HepG2 (cell line): Measurements from ENCODE around the gene DOCK1. TPM values are rescaled to one million over a fixed set of nuclear protein-coding genes. Genes with fewer than 3 reads are reported as not detected.

Experiments used
- FOXO4 ChIP-seq: sonication (generic); formaldehyde crosslinking; conservative IDR thresholded peaks from 2 replicates; pipeline ENCODE4 v1.8.1; 2023; ENCODE audit warnings: missing genetic modification reagents
- GATA4 ChIP-seq: sonication (generic); IDR thresholded peaks from 2 replicates; pipeline ENCODE4 v1.6.1; 2016; ENCODE audit warnings: antibody characterized with exemption, low read depth, borderline replicate concordance
- HDAC6 ChIP-seq: fragments of 200-600 bp; sonication (generic); IDR thresholded peaks from 2 replicates; pipeline ENCODE4 v1.7.0; 2017; ENCODE audit warnings: mild to moderate bottlenecking, antibody characterized with exemption, low read length, low read depth
- HMG20B ChIP-seq: conservative IDR thresholded peaks from 2 replicates; pipeline ENCODE4 v1.6.1; 2016; ENCODE audit warnings: missing genetic modification reagents, missing compliant biosample characterization
- MAX ChIP-seq: IDR thresholded peaks from 2 replicates; pipeline ENCODE4 v1.6.1; 2012; ENCODE audit warnings: inconsistent platforms
- MLXIP ChIP-seq: sonication (generic); formaldehyde crosslinking; IDR thresholded peaks from 2 replicates; pipeline ENCODE4 v1.9.0; 2021; ENCODE audit warnings: missing genetic modification reagents, borderline replicate concordance
- PRPF4 ChIP-seq: fragments of 200-400 bp; formaldehyde crosslinking; IDR thresholded peaks from 2 replicates; pipeline ENCODE4 v1.6.1; 2016; ENCODE audit warnings: low read length, low read depth; ENCODE audit not compliant: poor library complexity, severe bottlenecking
- RAD51 ChIP-seq: fragments of 450-650 bp; IDR thresholded peaks from 2 replicates; pipeline ENCODE4 v1.6.1; 2016; ENCODE audit warnings: borderline replicate concordance
- RNF2 ChIP-seq: fragments of 450-650 bp; conservative IDR thresholded peaks from 2 replicates; pipeline ENCODE4 v1.6.1; 2016; ENCODE audit warnings: low read depth
- SMARCE1 ChIP-seq: fragments of 450-650 bp; IDR thresholded peaks from 2 replicates; pipeline ENCODE4 v1.6.1; 2017; ENCODE audit warnings: borderline replicate concordance
- THRA ChIP-seq: sonication (generic); formaldehyde crosslinking; IDR thresholded peaks from 2 replicates; pipeline ENCODE4 v1.4.0; 2020; ENCODE audit warnings: missing genetic modification reagents, borderline replicate concordance
- XBP1 ChIP-seq: sonication (generic); formaldehyde crosslinking; IDR thresholded peaks from 2 replicates; pipeline ENCODE4 v1.5.0; 2020; ENCODE audit warnings: missing genetic modification reagents
- ZBTB1 ChIP-seq: sonication (generic); formaldehyde crosslinking; IDR thresholded peaks from 2 replicates; pipeline ENCODE4 v1.4.0; 2020; ENCODE audit warnings: missing genetic modification reagents, borderline replicate concordance
- ZBTB7A ChIP-seq: sonication (generic); formaldehyde crosslinking; IDR thresholded peaks from 2 replicates; pipeline ENCODE4 v1.8.0; 2022; ENCODE audit warnings: mild to moderate bottlenecking, missing genetic modification reagents
- ZNF160 ChIP-seq: sonication (generic); formaldehyde crosslinking; IDR thresholded peaks from 2 replicates; pipeline ENCODE4 v1.8.0; 2022; ENCODE audit warnings: mild to moderate bottlenecking, inconsistent platforms, missing genetic modification reagents
- ZNF230 ChIP-seq: sonication (generic); formaldehyde crosslinking; IDR thresholded peaks from 2 replicates; pipeline ENCODE4 v1.4.0; 2020; ENCODE audit warnings: mild to moderate bottlenecking, missing genetic modification reagents
- ZNF292 ChIP-seq: sonication (generic); formaldehyde crosslinking; IDR thresholded peaks from 2 replicates; pipeline ENCODE4 v1.8.1; 2022; ENCODE audit warnings: mild to moderate bottlenecking, low read depth, missing genetic modification reagents, borderline replicate concordance
- ZNF615 ChIP-seq: sonication (generic); formaldehyde crosslinking; IDR thresholded peaks from 2 replicates; pipeline ENCODE4 v1.5.0; 2020; ENCODE audit warnings: mild to moderate bottlenecking, missing genetic modification reagents, borderline replicate concordance
- ZNF839 ChIP-seq: sonication (generic); formaldehyde crosslinking; IDR thresholded peaks from 2 replicates; pipeline ENCODE4 v1.4.0; 2020; ENCODE audit warnings: missing genetic modification reagents, mild to moderate bottlenecking, borderline replicate concordance
- polyA plus RNA-seq, 8 experiments: library from polyadenylated mRNA; depleted of rRNA in 3 of 8; stranded (reverse) in 7 of 8; unstranded in 1 of 8; fragments of >200 nt; fragmentation: Illumina TruSeq in 4 of 8; extraction: Trizol in 4 of 8; gene quantifications; 2 replicates each; pipeline versions ENCODE4 v1.2.1 to v1.2.3, GENCODE V29; 2011 to 2016; ENCODE audit warnings: low read depth in 4 of 8, missing spikeins in 1 of 8, mixed read lengths in 1 of 8; ENCODE audit not compliant: insufficient read depth in 1 of 8
- total RNA-seq, 5 experiments: library from RNA; depleted of rRNA; stranded (reverse); fragments of >200 nt; fragmentation: Illumina TruSeq; extraction: Trizol; gene quantifications; 2 replicates each; pipeline ENCODE4 v1.2.3, GENCODE V29; 2016; ENCODE audit warnings: low read depth in 1 of 5

DOCK1 gene
- total and polyA plus RNA-seq, 2 of the 13 experiments (the other 11 are each of a cell fraction or from before 2014, with no cell fraction given): 8.3 to 25.5 TPM

GRCh38 chr10:126905776-126906703 lies 812 bp downstream of the DOCK1 start (continued):
- TF ChIP-seq HDAC6: no peak
- TF ChIP-seq RAD51: no peak
- TF ChIP-seq MAX: no peak
- TF ChIP-seq ZNF839 (CRISPR knock-in tag): 0 out of 2 replicates have a peak, but pooled peaks have one; percentile 15
- TF ChIP-seq ZBTB7A (CRISPR knock-in tag): peak; percentile 18; the same call in 1 of the 2 replicates
- TF ChIP-seq ZBTB1 (CRISPR knock-in tag): no peak
- no peak for TF ChIP-seq GATA4
- TF ChIP-seq PRPF4: no peak
- no peak for TF ChIP-seq XBP1 (CRISPR knock-in tag)
- TF ChIP-seq ZNF230 (CRISPR knock-in tag): no peak
- no peak for TF ChIP-seq HMG20B (CRISPR knock-in tag)
- no peak for TF ChIP-seq SMARCE1
- TF ChIP-seq MLXIP (CRISPR knock-in tag): no peak
- no peak for TF ChIP-seq ZNF160 (CRISPR knock-in tag)
- no peak for TF ChIP-seq FOXO4
- no peak for TF ChIP-seq THRA
- no peak for TF ChIP-seq ZNF292 (CRISPR knock-in tag)
- no peak for TF ChIP-seq RNF2
- no peak for TF ChIP-seq ZNF615 (CRISPR knock-in tag)
